Loucy (cell line): ENCODE data around the gene RAD51C.

Experiments
- H2AFZ ChIP-seq: fragments of 200-600 bp; sonication (generic); 2 replicates; pipeline ENCODE4 v1.6.0; 2016; ENCODE audit warnings: antibody characterized with exemption, mild to moderate bottlenecking, low read length, moderate library complexity
- H3F3A ChIP-seq: fragments of 200-600 bp; 2 replicates; pipeline ENCODE4 v1.6.0; 2016; ENCODE audit warnings: antibody characterized with exemption, low read depth, mild to moderate bottlenecking
- H3K27me3 ChIP-seq: fragments of 200-600 bp; sonication (generic); 2 replicates; pipeline ENCODE4 v1.6.1; 2014; ENCODE audit warnings: low read length, mild to moderate bottlenecking; ENCODE audit not compliant: insufficient read depth, poor library complexity, severe bottlenecking
- H3K36me3 ChIP-seq: fragments of 200-600 bp; sonication (generic); 2 replicates; pipeline ENCODE4 v1.6.1; 2016; ENCODE audit warnings: low read length; ENCODE audit not compliant: insufficient read depth
- H3K4me1 ChIP-seq: fragments of 200-600 bp; sonication (generic); 2 replicates; pipeline ENCODE4 v1.5.1; 2014; ENCODE audit warnings: low read length, mild to moderate bottlenecking; ENCODE audit not compliant: insufficient read depth, poor library complexity, severe bottlenecking
- H3K4me2 ChIP-seq: fragments of 200-600 bp; sonication (generic); 2 replicates; pipeline ENCODE4 v1.6.0; 2014; ENCODE audit warnings: antibody characterized with exemption, low read length, low read depth, mild to moderate bottlenecking; ENCODE audit not compliant: poor library complexity, severe bottlenecking
- H3K4me3 ChIP-seq: fragments of 200-600 bp; sonication (generic); 2 replicates; pipeline ENCODE4 v1.5.1; 2014; ENCODE audit warnings: low read length, mild to moderate bottlenecking, mixed read lengths; ENCODE audit not compliant: poor library complexity, severe bottlenecking
- H3K79me2 ChIP-seq: fragments of 200-600 bp; sonication (generic); 2 replicates; pipeline ENCODE4 v1.6.1; 2014; ENCODE audit warnings: low read length; ENCODE audit not compliant: insufficient read depth
- H3K9ac ChIP-seq: fragments of 200-600 bp; sonication (generic); 2 replicates; pipeline ENCODE4 v1.6.0; 2014; ENCODE audit warnings: mild to moderate bottlenecking, low read depth, low read length, moderate library complexity; ENCODE audit not compliant: poor library complexity, severe bottlenecking
- H3K9me2 ChIP-seq: fragments of 200-600 bp; sonication (generic); replicated peaks from 2 replicates; pipeline ENCODE4 v1.6.1; 2016; ENCODE audit warnings: low read depth, low read length, mixed read lengths
- H3K9me3 ChIP-seq: fragments of 200-600 bp; sonication (generic); 2 replicates; pipeline ENCODE4 v1.6.1; 2014; ENCODE audit warnings: mild to moderate bottlenecking, antibody characterized with exemption, low read length, low read depth; ENCODE audit not compliant: insufficient read depth
- H4K20me1 ChIP-seq: fragments of 200-600 bp; sonication (generic); 2 replicates; pipeline ENCODE4 v1.6.0; 2014; ENCODE audit warnings: antibody characterized with exemption, low read length, mild to moderate bottlenecking; ENCODE audit not compliant: insufficient read depth, poor library complexity, severe bottlenecking
- EZH2phosphoT487 ChIP-seq: fragments of 200-600 bp; IDR thresholded peaks from 2 replicates; pipeline ENCODE4 v1.6.1; 2018; ENCODE audit warnings: antibody characterized with exemption, mild to moderate bottlenecking, moderate library complexity, borderline replicate concordance
- TF ChIP-seq, protein P1 (sequence below): fragments of 200-600 bp; sonication (generic); conservative IDR thresholded peaks from 2 replicates; pipeline ENCODE4 v1.5.1; 2014; ENCODE audit warnings: mild to moderate bottlenecking, antibody characterized with exemption, low read length

RAD51C gene

DNA sequence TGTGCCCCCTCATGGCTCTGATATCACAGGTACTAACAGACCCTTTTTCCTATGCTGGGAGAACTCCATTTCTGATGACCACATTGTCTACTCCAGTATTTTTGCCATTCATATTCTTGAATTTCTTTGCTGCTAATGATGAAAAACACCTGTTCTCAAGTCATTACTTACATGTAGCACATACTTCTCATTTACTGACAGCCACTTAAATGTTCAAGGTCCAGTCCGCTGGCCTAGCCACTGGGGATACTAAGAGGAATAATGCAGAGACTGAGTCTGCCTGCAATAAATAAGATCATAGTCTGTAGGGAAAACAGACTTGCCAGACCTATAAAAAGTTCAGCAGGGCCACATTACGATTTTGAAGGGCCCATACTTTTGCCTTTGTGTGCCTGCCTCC is 28.1 kb upstream of the RAD51C start:
- no peaks in the 10 kb centered on the region for H4K20me1 ChIP-seq
- no peaks in the 10 kb centered on the region for H3K9me3 ChIP-seq
- no peaks in the 10 kb centered on the region for H3K36me3 ChIP-seq
- H3K9ac ChIP-seq: no peak overlapping the region
- H3K4me3 ChIP-seq: no peak overlapping the region
- H3K9me2 ChIP-seq: no peaks in the 10 kb centered on the region
- no peaks in the 10 kb centered on the region for H3K27me3 ChIP-seq
- H3K79me2 ChIP-seq: no peaks in the 10 kb centered on the region
- no peaks in the 10 kb centered on the region for H3F3A ChIP-seq
- no peak overlapping the region for H3K4me2 ChIP-seq
- H3K4me1 ChIP-seq: no peaks in the 10 kb centered on the region
- TF ChIP-seq, protein P1, sequence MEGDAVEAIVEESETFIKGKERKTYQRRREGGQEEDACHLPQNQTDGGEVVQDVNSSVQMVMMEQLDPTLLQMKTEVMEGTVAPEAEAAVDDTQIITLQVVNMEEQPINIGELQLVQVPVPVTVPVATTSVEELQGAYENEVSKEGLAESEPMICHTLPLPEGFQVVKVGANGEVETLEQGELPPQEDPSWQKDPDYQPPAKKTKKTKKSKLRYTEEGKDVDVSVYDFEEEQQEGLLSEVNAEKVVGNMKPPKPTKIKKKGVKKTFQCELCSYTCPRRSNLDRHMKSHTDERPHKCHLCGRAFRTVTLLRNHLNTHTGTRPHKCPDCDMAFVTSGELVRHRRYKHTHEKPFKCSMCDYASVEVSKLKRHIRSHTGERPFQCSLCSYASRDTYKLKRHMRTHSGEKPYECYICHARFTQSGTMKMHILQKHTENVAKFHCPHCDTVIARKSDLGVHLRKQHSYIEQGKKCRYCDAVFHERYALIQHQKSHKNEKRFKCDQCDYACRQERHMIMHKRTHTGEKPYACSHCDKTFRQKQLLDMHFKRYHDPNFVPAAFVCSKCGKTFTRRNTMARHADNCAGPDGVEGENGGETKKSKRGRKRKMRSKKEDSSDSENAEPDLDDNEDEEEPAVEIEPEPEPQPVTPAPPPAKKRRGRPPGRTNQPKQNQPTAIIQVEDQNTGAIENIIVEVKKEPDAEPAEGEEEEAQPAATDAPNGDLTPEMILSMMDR: no peak
- no peak for TF ChIP-seq EZH2phosphoT487
- H2AFZ ChIP-seq: no peak overlapping the region

DNA sequence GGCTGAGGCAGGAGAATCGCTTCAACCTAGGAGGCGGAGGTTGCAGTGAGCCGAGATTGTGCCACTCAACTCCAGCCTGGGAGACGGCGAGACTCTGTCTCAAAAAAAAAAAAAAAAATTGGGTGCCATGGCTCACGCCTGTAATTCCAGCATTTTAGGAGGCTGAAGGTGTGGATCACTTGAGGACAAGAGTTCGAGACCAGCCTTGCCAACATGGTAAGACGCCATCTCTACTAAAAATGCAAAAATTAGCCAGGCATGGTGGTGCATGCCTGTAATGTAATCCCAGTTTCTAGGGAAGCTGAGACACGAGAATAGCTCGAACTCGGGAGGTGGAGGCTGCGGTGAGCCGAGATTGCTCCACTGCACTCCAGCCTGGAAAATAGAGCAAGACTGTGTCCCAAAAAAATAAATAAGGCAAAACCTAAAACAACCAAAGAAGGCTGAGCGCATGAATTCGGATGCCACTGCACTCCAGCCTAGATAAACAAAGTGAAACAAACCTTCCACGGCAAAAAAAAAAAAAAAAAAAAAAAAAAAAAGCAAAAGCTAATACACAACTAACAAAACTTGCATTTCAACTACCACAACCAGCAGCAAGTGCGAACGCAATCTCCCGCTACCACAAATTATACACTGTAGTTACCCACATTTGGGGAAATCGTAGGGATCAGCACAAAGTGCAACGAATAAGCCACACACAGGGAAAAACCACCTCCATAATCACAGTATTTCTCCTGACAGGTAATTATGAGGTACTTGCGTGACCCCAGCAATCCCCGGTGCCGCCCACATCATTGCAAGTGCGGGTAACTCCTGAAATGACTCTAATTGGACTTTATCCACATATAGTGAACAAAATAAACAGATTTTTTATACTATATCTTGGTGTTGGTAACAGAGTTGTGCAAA is 26.2 kb upstream of the RAD51C start:
- Histone ChIP-seq H3K9me3 (no peaks in the 10 kb centered on the region), H3K4me1 (no peaks in the 10 kb centered on the region), H3K9ac (no peak overlapping the region), H3K27me3 (no peaks in the 10 kb centered on the region), H3F3A (no peaks in the 10 kb centered on the region), H3K4me2 (no peak overlapping the region), H3K9me2 (no peaks in the 10 kb centered on the region), H3K79me2 (no peaks in the 10 kb centered on the region), H3K4me3 (no peak overlapping the region), H2AFZ (no peak overlapping the region), H4K20me1 (no peaks in the 10 kb centered on the region), H3K36me3 (no peaks in the 10 kb centered on the region)
- TF ChIP-seq, protein P1: no peak
- no peak for TF ChIP-seq EZH2phosphoT487

DNA sequence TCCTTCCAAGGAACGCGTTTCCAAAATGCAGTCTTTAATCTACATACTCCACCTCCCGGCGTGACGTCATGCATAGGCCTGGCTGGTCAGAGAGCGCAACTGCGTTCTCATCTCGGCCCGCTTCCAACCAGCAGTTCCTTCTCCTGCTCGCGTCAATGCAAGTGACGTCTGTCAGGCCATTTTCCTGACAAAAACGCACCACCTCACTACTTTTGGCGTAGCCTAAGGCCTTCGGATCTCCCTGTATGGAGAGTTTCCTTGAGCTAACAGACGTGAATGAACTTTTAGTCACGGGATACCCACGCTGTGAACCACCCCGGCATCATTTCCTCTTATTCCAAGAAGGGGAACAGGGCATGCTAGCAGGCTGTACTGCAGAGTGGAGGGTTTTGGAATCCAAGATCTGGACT is 25.5 kb upstream of the RAD51C start:
- H2AFZ ChIP-seq: no peak overlapping the region
- H3K79me2 ChIP-seq: no peaks in the 10 kb centered on the region
- H3K36me3 ChIP-seq: no peaks in the 10 kb centered on the region
- no peaks in the 10 kb centered on the region for H3K9me3 ChIP-seq
- H3K27me3 ChIP-seq: no peaks in the 10 kb centered on the region
- H4K20me1 ChIP-seq: no peaks in the 10 kb centered on the region
- no peaks in the 10 kb centered on the region for H3F3A ChIP-seq
- H3K9ac ChIP-seq: no peak overlapping the region
- no peak overlapping the region for H3K4me2 ChIP-seq
- H3K9me2 ChIP-seq: no peaks in the 10 kb centered on the region
- TF ChIP-seq, protein P1: no peak
- no peak for TF ChIP-seq EZH2phosphoT487
- H3K4me3 ChIP-seq: no peak overlapping the region
- H3K4me1 ChIP-seq: no peaks in the 10 kb centered on the region
